Inflammatory macrophage (primary cell): ENCODE data around the gene ZBTB48.
A peak's percentile ranks its signal among the peaks of the same experiment; 100 is the strongest.
"Not testable (repeated sequence)": the region's sequence is repeated elsewhere in the genome, so short reads cannot be mapped to it uniquely, and the experiment has no call there.

Experiments
- DNase-seq, 2 donors: peaks; one replicate each; pipeline ENCODE4 v3.0.0-alpha.2; 2020 to 2022
- total RNA-seq, 18 experiments: gene quantifications; one replicate each; lab custom pipeline; 2026; ENCODE audit warnings: mixed read lengths in 6 of 18, inconsistent platforms in 2 of 18; lab: John Stamatoyannopoulos, UW

The ZBTB48 gene
- 4.0 to 49.5 (median 21.9) reads per million in 18 experiments for total RNA-seq

GRCh38 chr1:6579374-6580118 lies at the start of gene ZBTB48:
Gene ZBTB48 (plus strand): TSS chr1:6579994. CDS start chr1:6580610, 616 bp downstream.
- DNase-seq: peak; percentile 98 to 99

DNA sequence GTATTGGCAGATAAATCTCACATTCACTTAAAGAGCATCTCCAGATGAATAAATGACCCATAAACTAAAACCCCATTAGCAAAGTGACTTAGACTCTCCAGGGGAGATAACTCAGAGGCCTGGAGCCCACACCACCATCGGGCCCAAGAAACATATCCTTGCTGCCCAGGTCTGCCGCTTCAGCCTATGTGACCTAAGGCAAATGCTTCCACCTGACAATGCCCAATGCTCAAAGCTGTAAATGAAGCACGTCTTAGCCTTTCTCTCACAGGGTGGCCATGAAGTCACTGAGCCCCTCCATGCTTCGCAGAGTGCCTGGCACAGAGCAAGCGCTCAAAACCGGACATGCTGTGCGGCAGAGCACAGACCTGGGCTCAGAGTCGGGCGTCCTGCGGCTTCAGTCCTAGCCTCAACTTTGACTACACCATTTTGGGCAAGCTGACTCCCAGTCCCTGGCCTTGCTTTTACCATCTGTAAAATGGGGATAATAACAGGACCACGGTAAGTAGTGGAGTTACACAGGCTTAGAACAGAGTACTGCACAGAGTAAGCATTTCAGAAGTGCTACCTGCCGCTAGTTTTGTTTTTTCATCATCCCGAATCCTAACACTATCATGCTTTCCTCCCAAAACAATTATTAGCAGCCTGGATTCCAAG lies 49.2 kb upstream of the ZBTB48 start:
- no peak for DNase-seq

DNA sequence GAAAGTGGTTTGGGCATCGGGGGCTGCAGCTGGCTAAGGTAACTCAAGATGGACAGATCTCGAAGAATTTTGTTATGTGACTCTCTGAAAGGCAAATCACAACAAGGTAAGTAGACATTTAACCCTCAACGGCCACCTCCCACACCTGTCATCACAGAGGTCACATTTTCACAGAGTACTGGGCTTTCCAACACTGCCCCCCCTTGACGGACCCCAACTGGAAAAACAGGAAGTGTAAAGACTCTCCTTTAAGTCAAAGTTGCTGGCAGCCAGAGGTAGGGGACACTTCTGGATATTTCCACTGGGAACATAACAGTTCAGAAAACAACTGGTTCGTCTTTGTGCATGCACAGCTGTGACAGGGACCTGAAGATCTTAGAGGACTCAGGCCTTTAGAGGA lies 47.8 kb upstream of the ZBTB48 start:
- DNase-seq: no peak

GRCh38 chr1:6534248-6534822 lies 45.5 kb upstream of the ZBTB48 start:
- no peak for DNase-seq

- no peak for DNase-seq
These were observed 44.6 kb upstream of the ZBTB48 start for GRCh38 chr1:6535214-6535613.

DNA sequence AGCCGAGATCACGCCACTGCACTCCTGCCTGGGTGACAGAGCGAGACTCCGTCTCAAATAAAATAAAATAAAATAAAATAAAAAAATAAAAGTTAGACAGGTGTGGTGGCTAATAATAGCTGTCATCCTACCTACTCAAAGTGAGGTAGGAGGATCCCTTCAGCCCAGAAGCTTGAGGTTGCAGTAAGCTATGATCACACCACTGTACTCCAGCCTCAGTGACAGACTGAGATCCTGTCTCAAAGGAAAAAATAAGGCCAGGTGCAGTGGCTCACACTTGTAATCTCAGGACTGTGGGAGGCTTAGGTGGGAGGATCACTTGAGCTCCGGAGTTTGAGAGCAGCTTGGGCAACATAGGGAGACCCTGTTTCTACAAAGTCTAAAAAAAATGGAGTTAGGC lies 43.5 kb upstream of the ZBTB48 start:
- DNase-seq: no peak

DNA sequence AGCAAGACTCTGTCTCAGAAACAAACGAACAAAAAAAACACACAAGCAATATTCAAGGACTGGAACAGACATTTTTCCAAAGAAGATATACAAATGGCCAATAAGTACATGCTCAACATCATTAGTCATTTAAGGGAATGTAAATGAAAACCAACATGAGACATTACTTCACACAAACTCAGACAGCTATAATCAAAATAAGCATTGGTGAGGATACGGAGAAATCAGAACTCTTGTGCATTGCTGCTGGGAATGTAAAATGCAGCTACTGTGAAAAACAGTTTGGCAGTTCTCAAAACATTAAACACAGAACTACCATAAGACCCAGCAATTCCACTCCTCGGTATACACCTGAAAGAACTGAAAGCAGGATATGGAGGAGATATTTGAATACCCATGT lies 40.8 kb upstream of the ZBTB48 start:
- DNase-seq: no peak

- DNase-seq: no peak
These were observed 35.0 kb upstream of the ZBTB48 start for GRCh38 chr1:6544831-6545230.

DNA sequence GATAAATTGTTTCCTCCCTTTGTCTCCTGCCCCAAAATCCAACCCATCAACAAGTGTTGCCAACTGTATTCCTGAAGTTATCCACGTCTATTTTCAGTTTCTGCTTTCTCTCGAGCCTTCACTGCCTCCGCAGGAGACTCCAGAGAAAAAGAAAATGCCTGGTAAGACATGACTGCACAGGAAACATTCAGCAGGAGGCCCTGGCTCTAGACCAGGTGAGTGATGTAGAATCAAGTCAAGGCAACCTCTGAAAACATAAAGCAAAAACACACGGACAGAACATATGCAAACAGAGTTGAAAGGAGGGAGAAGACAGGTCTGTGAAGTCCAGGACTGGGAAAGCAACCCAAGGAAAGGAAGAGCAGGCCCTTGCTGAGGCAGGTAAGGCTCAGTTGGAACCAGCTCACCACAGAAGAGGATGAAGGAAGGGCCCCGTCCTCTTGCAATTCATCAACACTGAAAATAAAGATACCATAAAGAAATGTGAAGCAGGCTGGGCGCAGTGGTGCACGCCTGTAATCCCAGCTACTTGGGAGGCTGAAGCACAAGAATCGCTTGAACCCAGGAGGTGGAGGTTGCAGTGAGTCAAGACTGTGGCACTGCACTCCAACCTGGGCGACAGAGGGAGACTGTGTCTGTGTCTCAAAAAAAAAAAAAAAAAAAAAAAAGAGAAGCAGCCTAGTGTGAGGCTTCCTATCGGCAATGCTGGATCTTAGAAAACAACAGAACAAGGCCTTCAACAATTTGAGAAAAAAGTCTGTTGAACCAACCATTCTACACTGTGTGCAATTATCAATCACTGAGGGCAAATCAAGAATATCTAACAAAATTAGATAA lies 34.3 kb upstream of the ZBTB48 start:
- DNase-seq: no peak

- DNase-seq: peak; percentile 22 to 43
These were observed 33.5 kb upstream of the ZBTB48 start for GRCh38 chr1:6546326-6546725.

GRCh38 chr1:6547301-6547700 lies 32.5 kb upstream of the ZBTB48 start:
- DNase-seq: no peak

DNA sequence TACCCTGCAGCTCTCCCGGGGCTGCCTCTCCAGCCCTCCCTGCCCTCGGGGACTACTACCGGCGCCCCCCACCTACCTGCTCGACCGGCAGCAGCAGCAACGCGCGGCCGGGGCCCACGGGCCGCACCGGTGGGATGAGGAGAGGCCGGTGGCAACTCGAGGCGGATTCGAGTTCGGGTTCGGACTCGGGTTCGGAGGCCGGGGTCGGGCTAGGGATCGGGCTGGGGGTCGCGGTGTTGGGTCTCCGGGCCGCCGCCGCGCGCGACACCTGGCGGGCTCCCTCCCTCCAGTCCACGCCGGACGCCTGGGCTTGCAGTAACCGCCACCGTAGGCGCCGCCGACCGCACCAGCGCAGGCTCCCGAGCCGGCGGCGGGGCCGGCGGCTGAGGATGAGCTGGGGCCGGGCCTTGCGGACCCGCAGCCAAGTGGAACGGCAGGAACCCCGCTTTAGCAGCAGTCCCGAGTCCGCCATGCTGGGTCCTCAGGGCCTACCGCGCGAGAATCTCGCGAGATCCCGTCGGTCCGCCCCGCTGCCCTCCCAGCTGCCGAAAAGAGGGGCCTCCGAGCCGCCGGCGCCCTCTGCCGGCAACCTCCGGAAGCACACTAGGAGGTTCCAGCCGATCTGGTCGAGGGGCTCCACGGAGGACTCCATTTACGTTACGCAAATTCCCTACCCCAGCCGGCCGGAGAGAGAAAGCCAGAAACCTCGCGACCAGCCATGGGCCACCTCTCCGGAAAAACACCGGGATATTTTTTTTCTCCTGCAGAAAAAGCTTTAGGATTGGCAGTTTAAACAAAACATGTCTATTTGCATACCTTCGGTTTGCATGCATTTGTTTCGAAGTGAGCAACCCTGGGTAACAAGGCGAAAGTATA lies 25.5 kb upstream of the ZBTB48 start, which contains the start of gene NOL9:
Gene NOL9, minus strand, starts transcription at position 483 of the 876 bp plus-strand sequence. Its CDS starts 11 bp downstream, at position 472.
- peak; percentile 93 to 94 for DNase-seq

- no peak for DNase-seq
These were observed 24.7 kb upstream of the ZBTB48 start, which contains the start of gene TAS1R1 for GRCh38 chr1:6554907-6555778. Gene TAS1R1 (plus strand): TSS chr1:6555307. CDS start chr1:6555374, 67 bp downstream.

- DNase-seq: no peak
These were observed 22.2 kb upstream of the ZBTB48 start for GRCh38 chr1:6557597-6557996.

DNA sequence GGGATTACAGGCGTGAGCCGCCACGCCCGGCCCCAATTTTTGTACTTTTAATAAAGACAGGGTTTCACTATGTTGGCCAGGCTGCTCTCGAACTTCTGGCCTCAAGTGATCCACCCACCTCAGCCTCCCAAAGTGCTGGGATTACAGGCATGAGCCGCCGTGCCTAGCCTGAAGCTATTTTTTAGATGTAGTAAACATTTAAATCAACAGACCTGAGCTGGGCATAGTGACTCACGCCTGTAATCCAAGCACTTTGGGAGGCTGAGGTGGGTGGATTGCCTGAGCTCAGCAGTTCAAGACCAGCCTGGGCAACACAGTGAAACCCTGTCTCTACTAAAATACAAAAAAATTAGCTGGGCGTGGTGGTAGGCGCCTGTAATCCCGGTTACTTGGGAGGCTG lies 20.6 kb upstream of the ZBTB48 start:
- not testable (repeated sequence) for DNase-seq

GRCh38 chr1:6560267-6560666 lies 19.5 kb upstream of the ZBTB48 start:
- no peak for DNase-seq

- no peak for DNase-seq
These were observed 10.8 kb upstream of the ZBTB48 start for GRCh38 chr1:6569033-6569432.

DNA sequence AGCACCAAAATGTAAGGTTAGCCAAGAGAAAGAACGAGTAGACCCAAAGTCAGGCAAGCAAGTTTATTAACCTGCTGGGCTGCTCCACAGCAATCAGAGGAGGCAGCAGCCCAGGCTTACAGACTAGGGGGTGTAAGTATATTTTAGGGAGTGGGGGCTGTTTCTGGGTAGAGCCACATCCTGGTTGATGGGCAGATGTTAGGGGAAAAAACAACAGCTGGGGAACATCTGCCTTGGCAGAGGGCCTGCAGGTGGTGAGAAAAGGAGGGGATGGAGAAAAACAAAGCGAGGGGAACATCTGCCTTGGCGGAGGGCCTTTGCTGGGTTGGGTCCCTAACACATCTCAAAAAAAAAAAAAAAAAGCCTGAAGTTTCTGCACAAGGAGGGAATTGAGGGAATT lies 9.7 kb upstream of the ZBTB48 start:
- DNase-seq: no peak

- DNase-seq: no peak
These were observed 8.8 kb upstream of the ZBTB48 start for GRCh38 chr1:6570987-6571386.

DNA sequence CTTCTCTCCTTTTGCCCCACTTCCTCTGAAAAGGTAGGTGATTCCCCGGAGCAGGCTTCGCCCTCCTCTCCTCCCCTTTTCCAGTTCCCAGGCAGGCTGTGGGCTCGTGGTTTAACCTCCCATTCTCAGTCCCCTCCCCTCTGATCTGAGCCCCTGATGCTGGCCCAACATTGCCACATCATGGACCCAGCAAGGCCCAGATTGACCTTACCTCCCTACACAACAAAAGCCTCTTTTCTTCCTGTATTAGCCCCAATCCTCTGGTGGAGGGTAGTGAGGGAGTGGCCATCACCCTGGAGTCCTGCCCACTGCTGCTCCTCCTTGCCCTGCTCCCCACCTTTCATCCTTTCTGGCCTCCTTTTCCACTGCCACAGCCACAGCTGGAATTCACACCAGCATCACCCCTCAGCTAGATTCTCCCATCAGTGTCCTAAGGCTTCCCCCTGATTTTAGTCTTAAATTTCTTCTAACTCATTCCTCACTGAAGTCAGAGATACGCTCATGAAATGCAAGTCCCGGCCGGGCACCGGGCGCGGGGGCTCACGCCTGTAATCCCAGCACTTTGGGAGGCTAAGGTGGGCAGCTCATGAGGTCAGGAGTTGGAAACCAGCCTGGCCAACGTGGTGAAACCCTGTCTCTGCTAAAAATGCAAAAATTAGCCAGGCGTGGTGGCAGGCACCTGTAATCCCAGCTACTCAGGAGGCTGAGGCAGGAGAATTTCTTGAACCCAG lies 7.0 kb upstream of the ZBTB48 start:
- DNase-seq: no peak
